ENCODE measurements around the gene ANGPTL4.
"Not testable (repeated sequence)": the region's sequence is repeated elsewhere in the genome, so short reads cannot be mapped to it uniquely, and the experiment has no call there.

The ANGPTL4 gene

GRCh38 chr19:8366121-8366581 lies 2.2 kb downstream of the ANGPTL4 start:
- DNase-seq = no peak

- DNase-seq = no peak
Observed at GRCh38 chr19:8366961-8367326, 3.0 kb downstream of the ANGPTL4 start.

- no peak for DNase-seq
Observed at GRCh38 chr19:8367327-8368001, 3.5 kb downstream of the ANGPTL4 start.

- no peak for DNase-seq
Observed at GRCh38 chr19:8370176-8371010, 6.4 kb downstream of the ANGPTL4 start.

- DNase-seq = no peak
Observed at GRCh38 chr19:8371011-8371804, 7.3 kb downstream of the ANGPTL4 start.

- DNase-seq = no peak
Observed at GRCh38 chr19:8373867-8374813, 10.2 kb downstream of the ANGPTL4 start.

- DNase-seq = not testable (repeated sequence)
Observed at GRCh38 chr19:8375766-8376165, 11.8 kb downstream of the ANGPTL4 start.

- not testable (repeated sequence) for DNase-seq
Observed at GRCh38 chr19:8376373-8376974, 12.5 kb downstream of the ANGPTL4 start.

- no peak for DNase-seq
Observed at GRCh38 chr19:8377598-8377997, 13.6 kb downstream of the ANGPTL4 start.

- DNase-seq = not testable (repeated sequence)
Observed at GRCh38 chr19:8379156-8379891, 15.4 kb downstream of the ANGPTL4 start.

- DNase-seq = not testable (repeated sequence)
Observed at GRCh38 chr19:8384569-8384968, 20.6 kb downstream of the ANGPTL4 start.

GRCh38 chr19:8385103-8385502 lies 21.1 kb downstream of the ANGPTL4 start:
- DNase-seq = not testable (repeated sequence)

GRCh38 chr19:8385566-8385965 lies 21.6 kb downstream of the ANGPTL4 start:
- not testable (repeated sequence) for DNase-seq

- DNase-seq = not testable (repeated sequence)
Observed at GRCh38 chr19:8386419-8386818, 22.5 kb downstream of the ANGPTL4 start.

GRCh38 chr19:8386990-8387389 lies 23.0 kb downstream of the ANGPTL4 start:
- no peak for DNase-seq

- DNase-seq = peak; percentile 46 to 79
Observed at GRCh38 chr19:8387688-8388611, 24.0 kb downstream of the ANGPTL4 start.

- no peak for DNase-seq
Observed at GRCh38 chr19:8388612-8388958, 24.6 kb downstream of the ANGPTL4 start.

GRCh38 chr19:8389891-8390616 lies 26.1 kb downstream of the ANGPTL4 start, which contains the start of gene RAB11B:
Gene RAB11B (plus strand): TSS chr19:8390360. CDS start chr19:8390417, 57 bp downstream.
- peak; percentile 97 for DNase-seq

GRCh38 chr19:8390617-8390981 lies 26.6 kb downstream of the ANGPTL4 start:
- peak; percentile 55 to 58 for DNase-seq
